ENCODE data around the gene ANO5.

The ANO5 gene, protein sequence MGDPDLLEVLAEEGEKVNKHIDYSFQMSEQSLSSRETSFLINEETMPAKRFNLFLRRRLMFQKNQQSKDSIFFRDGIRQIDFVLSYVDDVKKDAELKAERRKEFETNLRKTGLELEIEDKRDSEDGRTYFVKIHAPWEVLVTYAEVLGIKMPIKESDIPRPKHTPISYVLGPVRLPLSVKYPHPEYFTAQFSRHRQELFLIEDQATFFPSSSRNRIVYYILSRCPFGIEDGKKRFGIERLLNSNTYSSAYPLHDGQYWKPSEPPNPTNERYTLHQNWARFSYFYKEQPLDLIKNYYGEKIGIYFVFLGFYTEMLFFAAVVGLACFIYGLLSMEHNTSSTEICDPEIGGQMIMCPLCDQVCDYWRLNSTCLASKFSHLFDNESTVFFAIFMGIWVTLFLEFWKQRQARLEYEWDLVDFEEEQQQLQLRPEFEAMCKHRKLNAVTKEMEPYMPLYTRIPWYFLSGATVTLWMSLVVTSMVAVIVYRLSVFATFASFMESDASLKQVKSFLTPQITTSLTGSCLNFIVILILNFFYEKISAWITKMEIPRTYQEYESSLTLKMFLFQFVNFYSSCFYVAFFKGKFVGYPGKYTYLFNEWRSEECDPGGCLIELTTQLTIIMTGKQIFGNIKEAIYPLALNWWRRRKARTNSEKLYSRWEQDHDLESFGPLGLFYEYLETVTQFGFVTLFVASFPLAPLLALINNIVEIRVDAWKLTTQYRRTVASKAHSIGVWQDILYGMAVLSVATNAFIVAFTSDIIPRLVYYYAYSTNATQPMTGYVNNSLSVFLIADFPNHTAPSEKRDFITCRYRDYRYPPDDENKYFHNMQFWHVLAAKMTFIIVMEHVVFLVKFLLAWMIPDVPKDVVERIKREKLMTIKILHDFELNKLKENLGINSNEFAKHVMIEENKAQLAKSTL

DNA sequence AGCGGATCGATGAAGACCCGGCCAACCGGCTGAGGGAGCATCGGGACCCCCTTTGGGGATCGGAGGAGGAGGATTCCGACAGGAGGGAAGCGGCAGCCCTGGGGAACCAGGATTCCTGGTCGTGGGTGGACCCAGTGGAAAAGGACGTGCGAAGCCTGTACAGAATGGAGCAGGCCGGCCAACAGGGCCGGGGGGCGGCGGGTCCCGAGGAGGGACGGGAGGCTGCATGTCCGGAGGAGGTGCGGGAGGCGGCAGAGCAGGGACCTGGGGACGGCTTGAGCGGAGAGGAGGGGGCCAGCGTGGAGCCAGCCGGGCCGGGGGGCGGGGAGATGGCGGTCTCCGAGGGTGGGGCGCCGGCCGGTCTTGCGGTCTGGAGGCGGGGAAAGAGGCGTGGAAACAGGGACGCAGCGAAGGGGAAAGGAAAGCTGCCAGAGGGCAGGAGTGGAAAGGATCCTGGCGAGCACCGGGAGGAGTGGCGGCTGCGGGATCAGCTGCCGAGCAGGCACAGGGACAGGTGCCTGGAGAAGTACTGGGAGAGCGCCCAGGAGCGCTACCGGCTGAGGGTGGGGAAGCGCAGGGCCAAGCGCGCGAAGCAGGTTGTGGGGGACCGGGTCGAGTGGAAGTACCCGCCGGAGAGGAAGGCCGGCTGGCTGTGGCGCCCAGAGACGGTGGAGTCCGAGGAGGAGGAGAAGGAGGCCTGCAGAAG lies at the start of gene ANO5:
Gene ANO5, plus strand, starts transcription at position 444 of the 706 bp plus-strand sequence. CDS start 408 bp downstream, outside the sequence.
- no peak for DNase-seq (ENCODE audit: low read depth)

DNA sequence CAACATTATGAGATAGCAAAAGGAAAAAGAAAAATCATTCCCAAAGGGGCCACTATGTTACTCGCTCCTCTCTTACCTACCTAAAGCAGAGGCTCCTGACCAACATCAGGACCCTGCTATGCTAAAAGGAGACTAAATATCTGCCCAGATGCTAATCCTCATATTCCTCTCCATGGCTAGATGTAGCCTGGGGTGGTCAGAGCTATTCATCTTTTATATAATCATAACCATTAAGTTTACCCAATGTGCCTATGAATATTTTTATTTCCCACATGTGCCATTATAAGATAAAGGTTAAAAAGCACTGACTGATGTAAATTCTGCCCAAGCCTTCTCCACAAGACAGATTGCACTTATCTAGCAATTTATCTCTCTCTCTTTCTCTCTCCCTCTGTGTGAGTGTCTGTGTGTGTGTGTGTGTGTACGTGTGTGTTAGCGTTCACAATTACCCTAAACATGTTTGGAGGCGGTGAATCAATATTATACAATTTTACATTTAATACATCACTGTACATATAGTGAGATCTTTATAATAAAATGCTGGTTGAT lies 41.2 kb upstream of the ANO5 start:
- DNase-seq (ENCODE audit: low read depth): no peak

DNA sequence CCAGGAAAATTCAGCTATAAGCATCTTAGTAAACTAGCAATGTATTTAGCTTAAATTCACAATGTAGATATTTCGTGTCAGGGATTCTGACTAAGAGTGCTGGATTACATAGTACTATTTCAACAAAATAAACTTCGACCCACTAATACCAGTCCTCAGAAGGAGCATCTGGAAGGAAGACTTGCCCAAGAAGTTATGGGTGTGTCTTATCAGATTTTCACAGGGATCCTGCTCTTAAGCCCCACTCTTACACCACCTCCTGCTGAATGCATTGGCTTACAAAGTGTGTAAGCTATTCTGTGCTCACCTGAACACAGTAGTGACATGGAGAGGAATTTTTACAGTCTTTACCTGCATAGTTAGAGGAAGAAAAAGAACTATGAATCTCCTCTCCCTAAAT lies 35.4 kb upstream of the ANO5 start:
- no peak for DNase-seq (ENCODE audit: low read depth)

DNA sequence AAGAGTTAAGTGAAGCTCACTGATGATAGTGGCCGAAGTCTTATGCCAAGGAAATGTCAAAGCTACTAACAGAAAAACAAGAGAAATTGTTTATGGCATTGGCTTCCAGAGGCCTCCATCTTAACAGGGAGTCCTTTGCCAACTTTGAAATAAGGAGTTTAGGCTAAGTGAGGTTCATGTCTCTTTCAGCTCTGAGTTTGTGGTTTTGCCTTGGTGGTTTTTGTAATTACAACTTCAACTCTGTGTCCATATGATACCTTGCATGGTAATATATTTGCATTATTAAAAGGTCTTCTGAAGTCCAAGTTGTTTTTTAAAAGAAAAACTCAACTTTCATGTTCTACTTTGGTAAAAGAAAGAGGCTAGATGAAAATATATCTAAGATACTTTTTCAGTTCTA lies 31.4 kb upstream of the ANO5 start:
- DNase-seq (ENCODE audit: low read depth): no peak

DNA sequence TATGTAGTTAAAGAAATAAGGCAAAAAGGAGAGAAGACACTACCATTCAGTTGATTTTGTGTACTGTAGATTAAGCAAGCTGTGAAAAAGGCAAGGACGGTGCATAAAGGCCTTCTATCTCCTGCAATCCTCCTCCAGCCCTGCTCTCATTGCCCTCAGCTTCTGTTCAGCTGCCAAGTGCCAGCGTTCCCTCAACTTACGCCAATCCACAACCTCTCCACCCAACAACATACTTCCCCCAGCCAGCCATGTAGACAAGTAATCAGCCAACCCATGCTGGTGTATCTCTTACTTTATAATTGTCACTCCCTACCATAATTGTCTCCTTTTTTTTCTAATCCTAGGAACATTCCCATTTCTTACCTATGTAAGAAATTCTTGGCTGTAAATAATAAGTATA lies 30.1 kb upstream of the ANO5 start:
- no peak for DNase-seq (ENCODE audit: low read depth)

DNA sequence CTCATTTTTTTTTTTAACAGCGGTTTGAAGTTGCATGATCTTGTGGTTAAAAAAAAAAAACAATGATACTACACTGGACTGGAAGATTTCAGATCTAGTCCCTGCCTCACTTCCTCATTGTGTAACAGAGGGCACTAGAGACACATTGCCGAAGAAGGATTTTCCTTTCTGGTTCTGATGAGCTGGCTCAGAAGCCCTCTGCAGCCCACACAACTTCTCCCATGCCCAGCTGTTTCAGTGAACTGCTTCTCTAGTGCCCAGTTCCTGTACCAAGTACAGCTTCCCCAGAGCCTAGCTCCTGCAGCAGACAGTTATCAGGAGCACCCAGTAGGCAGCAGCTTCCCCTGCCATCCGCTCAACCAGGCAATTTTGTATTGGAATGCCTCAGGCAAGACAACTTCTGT lies 29.5 kb upstream of the ANO5 start:
- no peak for DNase-seq (ENCODE audit: low read depth)

DNA sequence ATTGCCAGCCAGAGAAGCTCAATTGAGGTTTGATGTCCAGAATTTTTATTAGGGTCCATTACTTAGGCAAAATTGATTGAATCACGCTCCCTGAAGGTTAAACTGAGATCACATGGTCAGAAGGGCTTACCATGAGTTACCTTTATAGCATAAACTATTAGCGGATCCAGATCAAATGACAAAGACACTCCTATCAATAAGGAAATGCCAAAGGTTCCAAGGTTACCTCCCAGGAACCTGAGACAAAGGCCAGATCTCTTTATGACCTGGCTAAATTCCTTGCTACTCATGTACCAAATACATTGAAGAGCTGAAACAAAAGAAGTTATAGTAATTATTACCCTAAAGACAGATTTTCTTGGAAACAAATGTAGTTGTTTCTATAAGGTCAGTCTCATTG lies 27.8 kb upstream of the ANO5 start:
- DNase-seq (ENCODE audit: low read depth): no peak

DNA sequence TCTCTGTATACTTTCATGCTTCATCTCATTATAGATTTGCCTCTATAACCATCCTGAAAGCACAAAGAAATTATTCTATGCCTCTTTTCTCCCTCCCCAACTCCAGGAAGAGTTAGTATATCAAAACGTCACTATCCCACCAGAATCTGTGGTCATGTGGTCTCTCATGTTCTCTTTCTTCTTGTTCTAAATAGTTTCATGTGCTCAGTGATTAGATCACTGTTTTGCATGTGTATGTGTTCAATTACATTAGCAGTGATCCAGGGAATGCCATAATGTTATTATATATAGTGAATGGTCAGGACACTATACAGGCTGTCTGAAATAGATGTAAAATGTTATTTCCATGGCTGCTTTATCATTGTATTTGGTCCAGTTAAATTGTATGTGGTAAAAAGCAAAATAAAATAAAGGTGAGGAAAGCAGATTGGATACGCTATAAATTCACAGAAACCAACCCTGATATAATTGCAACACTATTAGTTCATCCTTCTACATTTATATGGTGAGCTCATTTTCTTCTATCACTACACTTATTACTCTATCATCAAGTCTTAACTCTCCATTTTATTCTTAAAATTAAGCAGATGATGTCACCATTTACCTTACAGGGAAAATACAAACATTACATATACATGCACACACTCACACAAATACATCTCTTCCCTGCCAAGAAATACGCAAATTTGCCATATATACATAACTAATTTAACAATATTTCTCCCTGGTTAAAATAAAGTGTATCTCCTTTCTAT lies 26.9 kb upstream of the ANO5 start:
- DNase-seq (ENCODE audit: low read depth): no peak

DNA sequence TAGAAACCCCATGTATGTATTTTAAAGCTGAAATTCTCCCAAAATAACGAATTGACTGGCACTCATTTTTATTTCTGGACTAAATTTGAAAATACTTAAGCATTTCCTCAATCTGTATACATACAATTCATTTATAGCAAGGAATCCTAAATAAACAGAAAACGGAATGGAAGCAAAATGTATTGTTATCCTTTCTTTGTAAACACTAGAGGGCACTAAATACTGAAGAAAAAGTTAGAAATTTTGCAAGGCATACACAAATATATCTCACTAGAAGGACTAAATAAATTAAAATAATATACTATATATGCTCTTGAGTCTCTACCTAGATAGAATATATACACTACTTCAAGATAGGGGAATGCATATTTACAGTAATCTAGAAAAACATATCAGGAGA lies 23.1 kb upstream of the ANO5 start:
- no peak for DNase-seq (ENCODE audit: low read depth)

DNA sequence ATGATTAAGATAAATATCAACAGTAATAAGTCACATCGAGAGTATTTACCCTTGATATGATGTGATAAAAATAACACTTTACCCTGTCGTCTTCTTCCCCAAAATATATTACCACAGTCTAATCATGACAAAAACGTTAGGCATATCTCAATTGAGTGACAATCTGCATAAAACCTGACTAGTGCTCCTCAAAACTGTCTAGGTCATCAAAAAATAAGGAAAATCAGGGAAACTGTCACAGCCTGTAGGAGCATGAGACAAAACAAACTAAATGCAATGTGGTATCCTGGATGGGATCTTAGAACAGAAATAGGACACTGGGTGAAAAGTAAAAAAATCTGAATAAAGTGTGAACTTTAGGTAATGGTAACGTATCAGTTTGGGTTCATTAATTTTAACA lies 19.4 kb upstream of the ANO5 start:
- DNase-seq (ENCODE audit: low read depth): no peak

DNA sequence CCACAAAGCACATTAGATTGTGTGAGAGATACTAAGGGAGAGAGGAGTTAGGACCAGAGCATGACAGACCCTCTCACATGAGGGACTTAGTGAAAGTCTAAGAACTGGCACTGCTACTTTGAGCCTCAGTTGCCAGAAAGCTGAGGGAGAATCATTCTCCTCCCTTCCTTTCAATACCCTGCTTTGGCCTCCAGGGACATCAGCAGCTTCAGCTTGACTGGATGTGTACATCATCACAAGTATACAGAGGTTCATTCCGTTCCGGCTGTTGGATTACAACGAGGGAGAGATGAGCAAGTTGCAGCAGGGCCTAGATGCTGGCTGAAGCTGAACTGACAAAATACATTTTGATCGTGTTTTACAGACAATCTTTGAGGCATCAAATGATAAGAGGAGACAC lies 15.7 kb upstream of the ANO5 start:
- DNase-seq (ENCODE audit: low read depth): no peak

DNA sequence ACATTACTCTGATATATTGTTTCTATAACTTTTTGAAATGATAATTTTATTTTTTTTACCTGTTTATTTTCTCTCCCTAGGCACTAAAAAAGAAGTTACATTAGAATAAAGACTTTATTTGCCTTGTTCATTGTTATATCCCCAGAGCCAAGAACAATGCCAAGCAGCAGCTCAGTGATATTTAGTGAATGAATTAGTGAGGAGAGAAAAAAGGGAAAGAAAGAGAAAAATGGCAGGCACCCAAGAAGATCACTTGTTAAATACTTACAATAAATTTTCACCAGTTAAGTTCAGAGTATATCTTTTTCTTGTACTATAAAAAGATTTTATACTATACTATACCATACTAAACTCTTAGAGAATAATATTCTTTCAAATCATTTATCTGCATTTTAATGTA lies 13.3 kb upstream of the ANO5 start:
- no peak for DNase-seq (ENCODE audit: low read depth)

DNA sequence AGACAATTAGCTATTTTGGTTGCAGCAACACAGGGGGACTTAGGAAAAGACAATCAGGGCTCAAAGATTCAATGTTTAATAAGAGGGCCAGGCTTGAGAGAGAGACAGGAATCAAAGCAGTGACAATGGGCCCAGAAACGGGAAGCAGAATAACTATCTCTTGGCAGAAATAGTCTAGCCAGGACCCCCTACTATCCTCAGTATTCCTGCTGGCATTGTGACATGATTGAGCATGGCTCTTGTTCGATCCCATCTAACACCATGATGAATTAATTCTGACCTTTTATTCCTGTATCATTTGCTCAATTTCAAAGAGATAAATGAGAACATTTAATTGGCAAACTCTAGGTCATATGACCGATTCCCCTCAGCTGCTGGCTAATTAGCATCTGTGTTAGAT lies 12.8 kb upstream of the ANO5 start:
- no peak for DNase-seq (ENCODE audit: low read depth)

DNA sequence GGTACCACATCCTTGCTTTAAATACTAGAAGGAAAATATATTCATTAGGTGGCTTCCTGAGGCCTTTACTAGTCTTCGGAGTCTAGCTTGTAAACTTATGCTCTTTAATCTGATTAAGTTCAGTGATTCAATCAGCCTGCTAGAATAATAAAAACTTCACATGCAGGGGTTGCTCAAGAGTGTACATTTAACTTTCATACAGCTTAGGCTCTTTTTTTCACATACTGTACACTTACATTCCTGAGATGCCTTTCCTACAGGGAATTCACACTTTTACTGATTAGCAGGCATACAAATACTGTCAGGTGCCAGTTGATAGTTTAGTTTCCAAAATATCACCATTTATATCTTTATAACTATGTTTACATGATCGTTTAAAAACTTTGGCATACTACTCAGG lies 3.2 kb upstream of the ANO5 start:
- DNase-seq (ENCODE audit: low read depth): no peak

DNA sequence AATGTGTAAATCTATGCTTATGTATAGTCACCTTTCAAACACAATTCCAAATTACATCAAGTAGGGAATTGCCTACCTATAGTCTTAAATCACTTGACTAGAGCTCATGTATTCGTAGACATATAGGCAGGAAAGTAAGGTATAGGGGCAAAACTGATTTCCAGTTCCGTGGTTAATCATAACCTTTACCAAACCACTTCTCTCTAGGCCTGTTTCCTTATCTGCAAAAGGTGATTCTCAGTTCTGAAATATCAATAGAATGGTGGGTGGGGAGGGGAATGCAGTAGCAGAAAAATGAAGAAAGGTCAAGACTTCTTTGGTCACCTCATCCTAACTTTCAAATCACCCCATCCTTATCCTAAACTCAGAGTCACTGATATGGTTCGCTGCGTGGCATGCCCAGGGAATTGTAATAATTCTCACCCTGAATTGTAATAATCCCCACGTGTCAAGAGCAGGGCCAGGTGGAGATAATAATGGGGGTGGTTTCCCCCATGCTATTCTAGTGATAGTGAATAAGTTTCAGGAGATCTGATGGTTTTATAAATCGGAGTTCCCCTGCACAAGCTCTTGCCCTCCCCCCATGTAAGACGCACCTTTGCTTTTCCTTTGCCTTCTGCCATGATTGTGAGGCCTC lies 1.9 kb upstream of the ANO5 start:
- no peak for DNase-seq (ENCODE audit: low read depth)

DNA sequence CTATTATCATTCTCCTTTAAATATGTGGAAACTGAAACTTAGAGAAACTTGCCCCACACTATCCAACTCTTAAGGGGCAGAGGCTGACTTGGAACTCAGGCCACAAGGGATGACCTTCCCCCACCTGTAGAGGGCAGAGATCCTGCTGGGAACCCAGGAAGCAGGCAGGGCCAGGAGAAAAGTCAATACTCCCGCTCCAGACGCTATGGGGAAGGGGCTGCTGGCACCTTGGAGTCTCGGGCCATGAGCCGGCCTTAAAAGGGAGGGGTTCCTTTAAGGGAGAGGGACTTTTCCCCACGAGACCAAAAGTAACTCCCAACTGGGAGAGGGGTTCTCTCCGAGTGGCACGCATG lies 620 bp upstream of the ANO5 start:
- no peak for DNase-seq (ENCODE audit: low read depth)

DNA sequence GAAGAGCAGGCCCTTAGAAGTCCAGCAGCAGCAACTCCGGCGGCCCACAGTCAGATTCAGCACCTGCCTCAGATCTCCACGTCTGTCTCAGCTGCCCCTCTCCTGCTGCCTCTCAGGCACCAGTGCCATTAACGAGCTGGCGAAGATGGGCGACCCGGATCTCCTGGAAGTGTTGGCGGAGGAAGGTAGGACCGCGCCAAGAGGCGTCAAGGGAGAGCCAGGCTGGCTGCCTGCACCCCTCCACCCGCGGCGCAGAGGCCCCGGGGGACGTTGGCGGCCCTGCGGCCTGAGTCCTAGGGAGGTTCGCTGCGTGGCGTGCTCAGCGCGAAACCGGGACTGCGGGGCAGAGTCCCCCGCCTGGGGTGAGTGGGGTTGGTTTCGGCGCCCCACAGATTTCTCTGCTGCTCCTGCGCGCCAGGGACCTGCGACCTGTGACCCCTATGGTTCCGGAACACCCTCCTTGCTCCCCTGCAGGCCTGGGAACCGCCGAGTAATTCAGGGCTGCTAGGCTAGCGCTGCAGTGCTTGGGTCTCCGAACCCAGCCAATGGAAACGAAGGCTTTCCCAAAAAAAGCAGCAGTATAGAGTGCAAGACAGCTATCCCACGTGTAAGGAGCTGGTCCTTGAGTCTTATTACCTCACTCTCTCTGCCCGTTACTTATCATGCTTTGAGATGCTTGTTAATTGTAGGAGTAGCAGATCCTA lies 615 bp downstream of the ANO5 start:
- no peak for DNase-seq (ENCODE audit: low read depth)

DNA sequence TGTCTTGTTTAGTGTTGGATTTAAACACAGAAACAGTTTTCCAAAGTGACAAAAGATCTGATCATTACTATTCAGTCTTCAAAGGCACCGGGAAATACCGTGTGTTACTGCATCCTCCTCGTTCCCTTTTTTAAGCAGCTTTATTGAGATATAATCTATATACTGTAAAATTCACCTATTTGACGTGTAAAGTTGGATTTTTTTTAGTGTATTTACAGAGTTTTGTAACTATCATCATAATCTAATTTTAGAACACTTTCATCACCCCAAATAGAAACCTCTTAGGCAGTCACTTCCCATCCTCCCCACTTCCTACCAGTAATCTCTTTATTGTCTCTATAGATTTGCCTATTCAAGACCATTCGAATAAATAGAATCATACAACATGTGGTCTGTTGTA lies 1.4 kb downstream of the ANO5 start:
- DNase-seq (ENCODE audit: low read depth): no peak

DNA sequence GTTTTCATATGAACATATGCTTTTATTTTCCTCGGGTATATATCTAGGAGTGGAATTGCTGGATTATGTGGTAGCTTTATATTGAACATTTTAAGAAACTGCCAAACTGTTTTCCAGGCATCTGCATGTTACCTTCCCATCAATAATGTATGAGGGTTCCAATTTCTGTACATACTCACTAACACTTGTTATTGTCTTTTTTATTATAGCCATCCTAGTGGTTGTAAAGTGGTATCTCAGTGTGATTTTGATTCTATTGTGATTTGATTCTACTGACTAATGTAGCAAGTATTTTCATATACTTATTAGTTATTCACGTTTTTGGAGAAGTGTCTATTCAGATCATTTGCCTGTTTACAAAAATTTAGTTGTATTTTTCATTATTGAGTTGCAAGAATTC lies 2.0 kb downstream of the ANO5 start:
- DNase-seq (ENCODE audit: low read depth): no peak

DNA sequence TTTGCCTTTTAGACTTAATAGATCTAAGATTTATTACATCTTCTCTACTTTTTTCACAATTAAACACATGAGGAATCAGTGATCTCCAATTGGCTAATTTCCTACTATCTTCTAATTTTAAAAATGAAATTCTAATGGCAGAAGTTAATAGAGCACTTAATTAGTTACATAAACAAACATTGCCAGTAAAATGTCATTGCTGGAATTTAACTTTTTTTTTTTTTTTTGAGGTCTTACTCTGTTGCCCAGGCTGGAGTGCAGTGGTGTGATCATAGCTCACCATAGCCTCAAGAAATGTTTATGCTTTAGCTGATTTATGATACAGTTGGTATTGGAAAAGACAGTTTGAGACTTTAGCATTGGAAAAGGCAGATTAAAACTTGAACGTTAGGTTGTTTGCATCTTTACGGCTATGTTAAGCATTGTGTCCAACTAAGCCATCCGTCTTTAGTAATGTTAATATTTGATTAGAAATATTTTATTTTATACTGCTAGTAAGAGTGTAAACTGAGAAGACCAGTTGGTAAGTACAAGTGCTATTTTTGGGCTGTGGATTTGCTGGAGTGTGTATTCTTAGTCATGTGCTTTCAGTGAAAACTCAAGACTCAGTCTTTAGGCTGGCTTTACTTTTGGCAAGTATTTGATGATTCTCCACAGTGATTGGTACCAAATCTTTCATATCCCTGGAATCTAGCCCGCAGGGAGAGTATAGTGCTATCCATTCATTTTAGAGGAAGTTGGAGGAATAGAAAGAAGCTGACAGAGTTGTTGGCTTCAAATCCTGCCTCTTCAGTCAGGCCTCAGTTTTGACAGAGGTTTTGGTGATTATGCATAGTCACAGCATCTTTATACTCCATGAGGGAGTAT lies 4.5 kb downstream of the ANO5 start:
- no peak for DNase-seq (ENCODE audit: low read depth)
